GM12873 (cell line): ENCODE measurements around the gene MMP15.

Experiments used
- TF ChIP-seq, protein P1 (sequence below): IDR thresholded peaks from 2 replicates; pipeline ENCODE4 v1.5.1; 2012; ENCODE audit warnings: low read depth, mild to moderate bottlenecking, moderate library complexity, low read length, control low read depth; ENCODE audit not compliant: insufficient read depth; ENCODE audit errors: missing control alignments

Gene MMP15

DNA sequence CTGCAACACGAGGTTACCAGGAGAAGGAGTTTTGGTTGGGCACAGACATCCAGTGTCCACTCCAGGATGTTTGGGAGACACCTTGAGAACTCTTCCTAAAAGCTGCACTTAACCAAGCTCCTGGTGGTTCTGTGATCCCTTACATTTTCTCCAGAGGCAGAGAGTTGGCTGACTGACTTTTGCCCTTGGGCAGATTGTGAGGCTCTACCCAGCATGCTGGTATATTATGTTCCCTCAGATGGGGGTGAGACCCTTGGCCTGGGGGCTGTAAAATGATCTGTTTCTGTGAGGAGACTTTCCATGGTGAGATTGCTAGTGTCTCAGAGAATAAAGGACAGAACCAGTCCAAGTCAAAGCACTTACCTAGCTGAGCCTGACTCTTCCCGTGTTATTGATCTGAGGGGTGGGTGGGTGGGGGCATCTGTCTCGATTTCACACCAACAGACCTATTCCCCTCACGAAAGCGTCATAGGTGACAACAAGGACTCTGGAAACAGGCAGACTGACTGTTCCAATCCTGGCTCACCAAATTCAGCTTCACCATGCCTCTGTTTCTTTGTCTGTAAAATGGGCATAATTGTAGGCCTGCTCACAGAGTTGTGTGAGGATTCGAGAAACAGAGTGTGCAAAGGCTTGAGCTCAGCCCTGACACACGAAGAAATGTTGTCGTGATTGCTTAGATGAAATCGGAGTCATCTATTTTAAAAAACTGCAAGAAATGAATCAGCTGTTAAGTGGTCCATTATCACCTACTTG is 12.2 kb upstream of the MMP15 start:
- TF ChIP-seq, protein P1, sequence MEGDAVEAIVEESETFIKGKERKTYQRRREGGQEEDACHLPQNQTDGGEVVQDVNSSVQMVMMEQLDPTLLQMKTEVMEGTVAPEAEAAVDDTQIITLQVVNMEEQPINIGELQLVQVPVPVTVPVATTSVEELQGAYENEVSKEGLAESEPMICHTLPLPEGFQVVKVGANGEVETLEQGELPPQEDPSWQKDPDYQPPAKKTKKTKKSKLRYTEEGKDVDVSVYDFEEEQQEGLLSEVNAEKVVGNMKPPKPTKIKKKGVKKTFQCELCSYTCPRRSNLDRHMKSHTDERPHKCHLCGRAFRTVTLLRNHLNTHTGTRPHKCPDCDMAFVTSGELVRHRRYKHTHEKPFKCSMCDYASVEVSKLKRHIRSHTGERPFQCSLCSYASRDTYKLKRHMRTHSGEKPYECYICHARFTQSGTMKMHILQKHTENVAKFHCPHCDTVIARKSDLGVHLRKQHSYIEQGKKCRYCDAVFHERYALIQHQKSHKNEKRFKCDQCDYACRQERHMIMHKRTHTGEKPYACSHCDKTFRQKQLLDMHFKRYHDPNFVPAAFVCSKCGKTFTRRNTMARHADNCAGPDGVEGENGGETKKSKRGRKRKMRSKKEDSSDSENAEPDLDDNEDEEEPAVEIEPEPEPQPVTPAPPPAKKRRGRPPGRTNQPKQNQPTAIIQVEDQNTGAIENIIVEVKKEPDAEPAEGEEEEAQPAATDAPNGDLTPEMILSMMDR = no peak

DNA sequence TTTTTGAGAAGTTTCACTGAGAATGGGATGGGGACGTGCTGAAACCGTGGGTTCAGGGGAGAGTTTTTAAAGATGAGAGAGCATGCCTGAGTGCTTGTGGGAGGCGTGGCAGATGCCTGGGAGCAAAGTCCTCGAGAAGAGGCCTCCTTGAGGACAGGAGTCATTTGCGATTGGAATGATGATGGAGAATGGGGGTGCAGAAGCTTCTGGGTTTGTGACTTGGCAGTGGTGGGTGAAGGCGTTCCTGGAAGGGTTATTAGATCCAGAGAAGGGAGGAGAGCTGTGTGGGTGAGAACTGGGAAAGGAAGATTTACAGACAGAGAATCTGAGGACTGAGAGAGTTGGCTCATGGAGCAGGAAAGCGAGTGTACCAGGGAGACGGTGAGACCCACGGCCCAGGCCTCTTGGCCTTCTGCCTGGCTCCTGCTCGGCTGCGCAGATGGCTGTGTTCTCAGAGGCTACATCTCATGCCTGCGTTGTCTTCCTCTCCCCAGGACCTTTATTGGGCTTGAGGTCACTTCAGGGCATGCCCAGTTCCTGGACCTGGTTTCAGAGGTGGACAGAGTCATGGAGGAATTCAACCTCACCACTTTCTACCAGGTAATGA is 8.6 kb upstream of the MMP15 start:
- TF ChIP-seq, protein P1 = no peak

DNA sequence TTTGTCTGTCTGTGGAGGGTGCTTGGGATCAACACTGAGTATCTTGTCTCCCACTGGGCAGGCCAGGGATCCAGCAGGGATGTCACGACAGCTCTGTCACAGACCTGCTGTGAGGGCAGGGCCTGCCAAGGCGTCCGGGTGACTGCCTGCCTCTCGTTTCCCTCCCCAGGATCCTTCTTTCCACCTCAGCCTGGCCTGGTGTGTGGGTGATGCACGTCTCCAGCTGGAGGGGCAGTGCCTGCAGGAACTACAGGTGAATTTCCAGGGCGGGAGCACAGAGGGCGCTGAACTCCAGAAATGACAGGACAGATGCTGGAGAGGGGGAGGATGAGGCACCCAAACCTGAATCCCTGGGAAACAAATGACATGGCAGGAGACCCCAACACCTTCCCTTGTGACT is 6.8 kb upstream of the MMP15 start:
- TF ChIP-seq, protein P1 = no peak

DNA sequence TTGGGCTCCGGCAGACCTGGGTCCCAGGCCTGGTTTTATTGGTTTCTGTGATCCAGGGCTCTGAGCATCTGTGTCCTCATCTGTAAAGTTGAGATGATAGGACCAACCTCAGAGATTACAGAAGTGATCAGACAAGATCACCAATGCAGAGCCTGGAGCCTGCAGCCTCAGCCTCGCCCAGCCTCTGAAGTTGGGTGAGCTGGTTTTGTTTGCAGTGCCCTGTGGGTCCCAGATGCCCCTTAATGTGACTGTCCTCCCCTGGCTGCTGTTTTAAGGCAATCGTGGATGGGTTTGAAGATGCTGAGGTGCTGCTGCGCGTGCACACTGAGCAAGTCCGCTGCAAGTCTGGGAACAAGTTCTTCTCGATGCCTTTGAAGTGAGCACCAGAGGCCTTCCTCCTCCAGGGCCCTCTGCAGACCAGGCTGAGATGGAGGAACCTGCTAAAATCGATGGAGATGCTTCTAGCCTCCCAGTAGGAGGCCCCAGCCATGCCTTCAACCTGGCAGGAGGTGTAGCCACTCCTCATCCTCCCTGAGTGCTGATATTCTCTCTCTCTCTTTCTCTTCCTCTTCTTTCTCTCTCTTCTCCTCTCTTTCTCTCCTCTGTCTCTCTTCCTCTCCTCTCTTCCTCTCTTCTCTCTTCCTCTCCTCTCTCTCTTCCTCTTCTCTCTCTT is 5.6 kb upstream of the MMP15 start:
- TF ChIP-seq, protein P1 = no peak

DNA sequence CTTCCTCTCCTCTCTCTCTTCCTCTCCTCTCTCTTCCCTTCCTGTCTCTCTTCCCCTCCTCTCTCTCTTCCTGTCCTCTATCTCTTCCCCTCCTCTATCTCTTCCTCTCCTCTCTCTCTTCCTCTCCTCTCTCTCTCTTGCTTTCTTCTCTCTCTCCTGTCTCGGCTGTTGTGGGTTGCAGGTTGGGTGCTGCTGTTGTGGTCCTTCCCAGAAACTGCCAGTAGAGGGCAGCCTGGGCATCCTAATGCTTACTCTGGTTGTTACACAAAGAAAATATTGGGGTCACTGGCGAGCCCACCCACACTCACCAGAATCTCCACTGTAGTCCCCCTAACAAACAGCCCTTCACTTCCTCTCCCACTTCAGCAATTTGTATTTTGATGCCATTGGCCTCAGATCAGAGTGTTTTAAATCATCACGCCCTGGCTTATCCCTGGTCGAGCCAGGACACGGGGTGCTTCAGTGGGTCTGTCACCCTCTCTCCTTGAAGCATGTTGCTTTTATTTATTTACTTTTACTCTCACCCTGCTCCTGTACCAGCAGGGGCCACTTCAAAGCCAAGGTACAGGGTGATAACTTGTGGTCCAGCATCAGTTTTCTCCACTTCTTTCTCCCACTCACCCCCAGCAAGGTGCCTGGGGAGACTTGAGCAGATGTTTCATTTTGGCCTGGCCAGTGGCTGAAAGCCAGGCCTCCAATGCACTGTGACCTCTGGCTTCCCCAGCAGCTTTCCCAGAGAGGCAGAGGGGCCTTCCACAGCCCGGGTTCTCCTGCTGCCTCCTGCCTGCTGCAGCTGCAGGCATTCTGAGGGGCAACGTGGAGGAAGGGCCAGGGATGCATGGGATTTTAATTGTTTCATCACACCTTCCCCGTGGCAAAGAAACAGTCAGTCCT is 4.7 kb upstream of the MMP15 start:
- TF ChIP-seq, protein P1 = peak; percentile 80

DNA sequence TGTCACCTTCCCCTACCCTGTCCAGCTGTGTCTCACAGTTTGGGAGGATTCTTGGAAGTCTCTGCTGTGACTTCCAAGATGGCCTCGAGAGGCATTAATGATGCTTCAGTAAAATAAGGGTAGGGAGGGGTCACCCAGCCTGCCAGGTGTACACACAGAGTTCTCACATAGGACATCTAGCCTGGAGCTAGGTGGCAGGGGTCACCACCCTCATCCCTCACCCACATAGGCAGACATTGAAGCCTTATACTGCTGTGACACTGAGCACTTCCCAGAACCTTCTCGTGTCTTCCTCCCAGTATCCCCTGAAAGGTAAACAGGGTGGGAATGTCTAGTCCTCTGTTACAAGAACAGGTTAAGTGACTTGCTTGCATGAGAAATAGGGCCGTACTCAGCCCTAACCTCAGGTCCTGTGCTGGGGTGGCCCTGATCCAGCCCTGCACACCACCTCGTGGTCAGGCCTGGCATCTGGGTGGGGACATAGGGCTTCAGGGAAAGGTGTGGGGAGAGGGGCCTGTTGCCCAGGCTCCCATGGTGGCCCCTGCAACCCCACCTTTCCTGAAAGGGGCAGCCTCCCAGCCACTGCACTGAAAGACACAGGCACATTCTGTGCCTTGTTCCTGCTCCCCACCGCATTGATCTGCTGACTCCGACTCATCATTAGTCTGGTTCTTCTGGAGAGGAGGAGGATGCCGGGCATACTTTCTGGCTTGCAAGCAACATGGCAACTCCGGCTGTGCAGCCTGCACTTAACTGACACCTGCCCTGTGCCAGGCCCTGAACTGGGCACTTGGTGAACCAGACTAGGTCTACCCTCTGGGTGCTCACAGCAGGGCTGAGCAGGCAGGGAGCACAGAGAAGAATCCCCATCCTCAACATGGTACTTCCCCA is 3.6 kb upstream of the MMP15 start:
- TF ChIP-seq, protein P1 = no peak
